ENCODE results near the gene PTPA. TPM values are rescaled to one million over a fixed set of nuclear protein-coding genes. Genes with fewer than 3 reads are reported as not detected.

The PTPA gene
- polyA plus RNA-seq, 3 donors, result 11.7 to 38.5 (median 12.4) TPM

DNA sequence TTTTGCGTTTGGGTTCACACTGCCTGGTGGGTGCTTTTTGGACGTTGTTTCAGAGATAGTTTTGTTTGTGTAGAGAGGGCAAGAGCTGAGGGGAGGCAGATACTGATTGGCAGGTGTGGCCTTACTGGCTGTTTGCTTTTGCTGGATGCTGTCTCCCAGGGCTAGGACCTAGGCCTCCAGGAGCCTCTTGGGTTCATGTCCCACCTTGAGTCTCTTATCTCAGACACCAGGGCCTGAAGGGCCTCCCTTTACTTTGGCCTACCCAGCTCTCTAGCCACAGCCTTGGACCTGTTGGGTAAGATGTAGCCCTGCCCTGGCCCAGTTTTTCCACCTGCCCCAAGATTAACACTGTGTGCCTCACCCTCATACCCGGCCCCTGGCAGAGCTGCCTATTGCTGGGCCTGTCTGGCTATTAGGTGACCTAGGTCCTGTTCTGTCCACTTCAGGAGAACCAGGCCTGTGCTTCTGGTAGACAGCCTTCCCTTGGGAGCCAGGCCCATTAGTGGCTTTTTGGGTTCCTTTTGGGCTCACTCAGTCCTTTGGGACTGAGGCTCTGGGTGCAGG is 13.4 kb downstream of the PTPA start:
- H4K20me1 ChIP-seq (ENCODE audit: insufficient read depth, low read length), result peaks cover 48% of the 10 kb centered on the region
- Mint-ChIP-seq H3K36me3 (peaks cover 83 to 96% of the 10 kb centered on the region in 2 donors), H3K27ac (peak overlapping the region in 2 of 7 donors; percentile 32 to 61), H3K27me3 (ENCODE audit: low read depth in 3 of 3) (peaks cover 0 to 2% (median 0%) of the 10 kb centered on the region in 3 donors), H3K4me1 (peaks cover 4% of the 10 kb centered on the region), H3K9me3 (no peaks in the 10 kb centered on the region), H3K4me3 (no peak overlapping the region)
- no peaks in the 10 kb centered on the region for H3K27me3 ChIP-seq (ENCODE audit: control insufficient read depth in 2 of 2, insufficient read depth in 2 of 2, low read length in 2 of 2)
- intact Hi-C loops (cut with micrococcal nuclease), result no loop called here
- H3K9ac ChIP-seq (ENCODE audit: insufficient read depth, low read length, poor library complexity, severe bottlenecking), result no peak overlapping the region
- no peak for TF ChIP-seq CTCF (IDR thresholded peaks at IDR 0.05)
- H3K79me2 ChIP-seq (ENCODE audit: insufficient read depth, low read length), result peaks cover 56% of the 10 kb centered on the region
- H3K27ac ChIP-seq (ENCODE audit: low read depth in 1 of 2, low read length in 2 of 2), result peak overlapping the region in 1 of 2 donors; percentile 16
- H3K4me1 ChIP-seq (ENCODE audit: control insufficient read depth in 1 of 2, insufficient read depth in 2 of 2, low read length in 2 of 2), result no peaks in the 10 kb centered on the region
- H3K4me3 ChIP-seq (replicated peaks in 1 of 3; ENCODE audit: low read depth in 2 of 3, low read length in 3 of 3), result no peak overlapping the region
- H2AFZ ChIP-seq (ENCODE audit: insufficient read depth, low read depth, low read length, poor library complexity, severe bottlenecking), result no peak overlapping the region
- H3K9me3 ChIP-seq (replicated peaks in 1 of 2; ENCODE audit: control insufficient read depth in 1 of 2, insufficient read depth in 1 of 2, low read length in 2 of 2), result no peaks in the 10 kb centered on the region
- H3K36me3 ChIP-seq (replicated peaks in 1 of 2; ENCODE audit: control insufficient read depth in 1 of 2, insufficient read depth in 2 of 2, low read length in 2 of 2), result peaks cover 72 to 88% of the 10 kb centered on the region in 2 donors
- 93% methylated on average over 3 of the region's 3 CpGs for WGBS (ENCODE audit: insufficient coverage)
- DNase-seq, result no peak
- no peak overlapping the region for H3K4me2 ChIP-seq (replicated peaks; ENCODE audit: extremely low read depth, low read length, poor library complexity, severe bottlenecking)

DNA sequence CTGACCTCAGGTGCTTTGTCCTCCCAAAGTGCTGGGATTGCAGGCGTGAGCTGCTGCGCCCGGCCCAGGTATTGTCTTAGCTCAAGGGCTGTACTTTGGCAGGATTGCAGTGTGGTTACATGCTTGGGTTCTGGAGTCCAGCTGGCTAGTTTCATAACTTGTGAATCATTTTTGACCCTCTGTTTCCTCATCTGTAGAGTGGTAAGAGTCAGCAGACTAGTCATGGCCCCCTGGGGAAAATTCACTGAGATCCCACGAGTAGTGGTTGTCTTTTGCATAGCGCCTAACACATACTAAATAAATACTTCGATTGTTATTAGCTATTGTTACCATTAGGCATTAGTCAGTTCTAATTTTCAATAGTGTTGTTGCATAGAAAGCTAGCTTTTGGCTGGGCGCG is 14.3 kb downstream of the PTPA start:
- H3K9ac ChIP-seq (ENCODE audit: insufficient read depth, low read length, poor library complexity, severe bottlenecking), result no peak overlapping the region
- H3K9me3 ChIP-seq (replicated peaks in 1 of 2; ENCODE audit: control insufficient read depth in 1 of 2, insufficient read depth in 1 of 2, low read length in 2 of 2), result no peaks in the 10 kb centered on the region
- TF ChIP-seq CTCF (IDR thresholded peaks at IDR 0.05), result no peak
- H4K20me1 ChIP-seq (ENCODE audit: insufficient read depth, low read length), result peaks cover 42% of the 10 kb centered on the region
- H3K27me3 ChIP-seq (ENCODE audit: control insufficient read depth in 2 of 2, insufficient read depth in 2 of 2, low read length in 2 of 2), result no peaks in the 10 kb centered on the region
- Mint-ChIP-seq H3K4me1 (peaks cover 4% of the 10 kb centered on the region), H3K27ac (no peak overlapping the region), H3K4me3 (no peak overlapping the region), H3K9me3 (no peaks in the 10 kb centered on the region), H3K36me3 (peaks cover 83 to 96% of the 10 kb centered on the region in 2 donors), H3K27me3 (ENCODE audit: low read depth in 3 of 3) (peaks cover 0 to 2% (median 0%) of the 10 kb centered on the region in 3 donors)
- no peak for DNase-seq
- no peak overlapping the region for H3K4me3 ChIP-seq (replicated peaks in 1 of 3; ENCODE audit: low read depth in 2 of 3, low read length in 3 of 3)
- intact Hi-C loops (cut with micrococcal nuclease), result no loop called here
- H3K36me3 ChIP-seq (replicated peaks in 1 of 2; ENCODE audit: control insufficient read depth in 1 of 2, insufficient read depth in 2 of 2, low read length in 2 of 2), result peaks cover 73 to 94% of the 10 kb centered on the region in 2 donors
- no peak overlapping the region for H2AFZ ChIP-seq (ENCODE audit: insufficient read depth, low read depth, low read length, poor library complexity, severe bottlenecking)
- H3K79me2 ChIP-seq (ENCODE audit: insufficient read depth, low read length), result peaks cover 48% of the 10 kb centered on the region
- WGBS (ENCODE audit: insufficient coverage), result 96% methylated on average over 5 of the region's 8 CpGs
- no peaks in the 10 kb centered on the region for H3K4me1 ChIP-seq (ENCODE audit: control insufficient read depth in 1 of 2, insufficient read depth in 2 of 2, low read length in 2 of 2)
- no peak overlapping the region for H3K27ac ChIP-seq (ENCODE audit: low read depth in 1 of 2, low read length in 2 of 2)
- H3K4me2 ChIP-seq (replicated peaks; ENCODE audit: extremely low read depth, low read length, poor library complexity, severe bottlenecking), result no peak overlapping the region

Measured in CD14-positive monocyte (primary cell).